DOHH2 (cell line): Measurements from ENCODE around the gene ACBD5.

Source experiments
- H3F3A ChIP-seq: fragments of 200-600 bp; sonication (generic), shearing (Covaris generic); 2 replicates; pipeline ENCODE4 v1.6.0; 2016; ENCODE audit warnings: antibody characterized with exemption, mild to moderate bottlenecking; ENCODE audit not compliant: control insufficient read depth, insufficient read depth
- H3K27ac ChIP-seq: fragments of 200-600 bp; sonication (generic); 2 replicates; pipeline ENCODE4 v1.5.1; 2014; ENCODE audit warnings: low read depth, mild to moderate bottlenecking, low read length, moderate library complexity
- H3K27me3 ChIP-seq: fragments of 200-600 bp; sonication (generic); 2 replicates; pipeline ENCODE4 v1.6.1; 2014; ENCODE audit warnings: mild to moderate bottlenecking, low read length, mixed read lengths; ENCODE audit not compliant: control insufficient read depth
- H3K36me3 ChIP-seq: fragments of 200-600 bp; sonication (generic); 2 replicates; pipeline ENCODE4 v1.6.1; 2014; ENCODE audit warnings: mild to moderate bottlenecking, low read length, moderate library complexity, mixed read lengths; ENCODE audit not compliant: control insufficient read depth
- H3K4me1 ChIP-seq: fragments of 200-600 bp; sonication (generic); 2 replicates; pipeline ENCODE4 v1.6.1; 2014; ENCODE audit warnings: mild to moderate bottlenecking, low read length, mixed read lengths; ENCODE audit not compliant: control insufficient read depth
- H3K4me2 ChIP-seq: fragments of 200-600 bp; sonication (generic); 2 replicates; pipeline ENCODE4 v1.6.0; 2014; ENCODE audit warnings: mild to moderate bottlenecking, low read length, moderate library complexity
- H3K4me3 ChIP-seq: fragments of 200-600 bp; sonication (generic); 2 replicates; pipeline ENCODE4 v1.5.1; 2014; ENCODE audit warnings: mild to moderate bottlenecking, low read length, mixed read lengths
- H3K79me2 ChIP-seq: fragments of 200-600 bp; sonication (generic); 2 replicates; pipeline ENCODE4 v1.6.1; 2014; ENCODE audit warnings: mild to moderate bottlenecking, low read length, mixed read lengths; ENCODE audit not compliant: control insufficient read depth
- H3K9me2 ChIP-seq: fragments of 200-600 bp; sonication (generic); replicated peaks from 2 replicates; pipeline ENCODE4 v1.6.1; 2014; ENCODE audit warnings: mild to moderate bottlenecking, low read length, mixed read lengths; ENCODE audit not compliant: control insufficient read depth
- H3K9me3 ChIP-seq: fragments of 200-600 bp; sonication (generic); 2 replicates; pipeline ENCODE4 v1.6.1; 2014; ENCODE audit warnings: antibody characterized with exemption, low read length, mixed read lengths; ENCODE audit not compliant: control insufficient read depth, insufficient read depth
- H4K20me1 ChIP-seq: fragments of 200-600 bp; sonication (generic); 2 replicates; pipeline ENCODE4 v1.6.0; 2014; ENCODE audit warnings: low read depth, mild to moderate bottlenecking, antibody characterized with exemption, low read length, moderate library complexity; ENCODE audit not compliant: control insufficient read depth, insufficient read depth
- CTCF ChIP-seq: fragments of 200-600 bp; sonication (generic); IDR thresholded peaks from one replicate; pipeline ENCODE4 v1.5.1; 2014; ENCODE audit warnings: antibody characterized with exemption, mild to moderate bottlenecking, low read depth, low read length; ENCODE audit not compliant: poor library complexity, severe bottlenecking
- EZH2phosphoT487 ChIP-seq: fragments of 200-600 bp; sonication (generic); IDR thresholded peaks from 2 replicates; pipeline ENCODE4 v1.6.1; 2017; ENCODE audit warnings: borderline replicate concordance, mild to moderate bottlenecking, antibody characterized with exemption, low read length, moderate library complexity, mixed read lengths

Gene ACBD5

GRCh38 chr10:27253576-27253975 is 13.0 kb upstream of the ACBD5 start:
- H3K27ac ChIP-seq: no peak overlapping the region
- H3K36me3 ChIP-seq: no peaks in the 10 kb centered on the region
- H3K4me3 ChIP-seq: peak overlapping the region; percentile 81
- peaks cover 3% of the 10 kb centered on the region; the same call in 1 of the 2 replicates for H3K9me3 ChIP-seq
- no peaks in the 10 kb centered on the region; the same call in 1 of the 2 replicates for H3F3A ChIP-seq
- peaks cover 19% of the 10 kb centered on the region for H3K4me1 ChIP-seq
- H3K27me3 ChIP-seq: peaks cover 13% of the 10 kb centered on the region
- no peaks in the 10 kb centered on the region for H3K9me2 ChIP-seq
- no peak for TF ChIP-seq EZH2phosphoT487
- no peak for TF ChIP-seq CTCF
- no peaks in the 10 kb centered on the region for H4K20me1 ChIP-seq
- no peaks in the 10 kb centered on the region for H3K79me2 ChIP-seq
- peak overlapping the region; percentile 85; the same call in 1 of the 2 replicates for H3K4me2 ChIP-seq

- no peaks in the 10 kb centered on the region; the same call in 1 of the 2 replicates for H3F3A ChIP-seq
- H3K9me3 ChIP-seq: peaks cover 3% of the 10 kb centered on the region; the same call in 1 of the 2 replicates
- peak overlapping the region; percentile 81 for H3K4me3 ChIP-seq
- no peaks in the 10 kb centered on the region for H4K20me1 ChIP-seq
- peaks cover 15% of the 10 kb centered on the region for H3K4me1 ChIP-seq
- 0 out of 2 replicates have a peak overlapping the region, but pooled peaks have one; percentile 28 for H3K27ac ChIP-seq
- H3K4me2 ChIP-seq: peak overlapping the region; percentile 85
- H3K36me3 ChIP-seq: no peaks in the 10 kb centered on the region
- TF ChIP-seq CTCF: peak; percentile 56
- TF ChIP-seq EZH2phosphoT487: no peak
- no peaks in the 10 kb centered on the region for H3K9me2 ChIP-seq
- H3K27me3 ChIP-seq: peaks cover 2% of the 10 kb centered on the region
- H3K79me2 ChIP-seq: no peaks in the 10 kb centered on the region
Measured at GRCh38 chr10:27252267-27253000, 11.8 kb upstream of the ACBD5 start.

GRCh38 chr10:27251554-27251953 is 11.0 kb upstream of the ACBD5 start:
- H3K4me2 ChIP-seq: no peak overlapping the region
- H3K4me1 ChIP-seq: peaks cover 15% of the 10 kb centered on the region
- no peaks in the 10 kb centered on the region for H3K9me3 ChIP-seq
- H3K27ac ChIP-seq: no peak overlapping the region
- no peaks in the 10 kb centered on the region; the same call in 1 of the 2 replicates for H3F3A ChIP-seq
- no peaks in the 10 kb centered on the region for H3K9me2 ChIP-seq
- H3K4me3 ChIP-seq: no peak overlapping the region
- H4K20me1 ChIP-seq: no peaks in the 10 kb centered on the region
- no peaks in the 10 kb centered on the region for H3K27me3 ChIP-seq
- H3K36me3 ChIP-seq: no peaks in the 10 kb centered on the region
- TF ChIP-seq EZH2phosphoT487: no peak
- TF ChIP-seq CTCF: no peak
- H3K79me2 ChIP-seq: no peaks in the 10 kb centered on the region
